Central memory CD4-positive, alpha-beta T cell (primary cell): ENCODE results near the gene LRRC59.

ENCODE experiments used
- DNase-seq: peaks from one replicate; pipeline ENCODE4 v3.0.0; 2022

LRRC59 gene

GRCh38 chr17:50360486-50361115 is 36.7 kb downstream of the LRRC59 start:
- no peak for DNase-seq

GRCh38 chr17:50359998-50360461 is 37.3 kb downstream of the LRRC59 start:
- no peak for DNase-seq

GRCh38 chr17:50359005-50359699 is 38.2 kb downstream of the LRRC59 start:
- no peak for DNase-seq

- no peak for DNase-seq
Observed at GRCh38 chr17:50358177-50358576, 39.1 kb downstream of the LRRC59 start.

- no peak for DNase-seq
Observed at GRCh38 chr17:50356892-50357510, 40.3 kb downstream of the LRRC59 start.

GRCh38 chr17:50356418-50356817 is 40.9 kb downstream of the LRRC59 start:
- DNase-seq, result no peak

GRCh38 chr17:50355701-50356341 is 41.5 kb downstream of the LRRC59 start:
- DNase-seq, result no peak

- DNase-seq, result no peak
Observed at GRCh38 chr17:50355336-50355700, 42.0 kb downstream of the LRRC59 start.

GRCh38 chr17:50354776-50355175 is 42.5 kb downstream of the LRRC59 start:
- no peak for DNase-seq

- no peak for DNase-seq
Observed at GRCh38 chr17:50354198-50354597, 43.1 kb downstream of the LRRC59 start.

- DNase-seq, result no peak
Observed at GRCh38 chr17:50353600-50354195, 43.6 kb downstream of the LRRC59 start.

- DNase-seq, result no peak
Observed at GRCh38 chr17:50352693-50353599, 44.4 kb downstream of the LRRC59 start.

- no peak for DNase-seq
Observed at GRCh38 chr17:50352072-50352692, 45.1 kb downstream of the LRRC59 start.

GRCh38 chr17:50350733-50351132 is 46.6 kb downstream of the LRRC59 start:
- no peak for DNase-seq

- no peak for DNase-seq
Observed at GRCh38 chr17:50349243-50349600, 48.1 kb downstream of the LRRC59 start.

- no peak for DNase-seq
Observed at GRCh38 chr17:50348522-50349242, 48.6 kb downstream of the LRRC59 start.

GRCh38 chr17:50347894-50348291 is 49.4 kb downstream of the LRRC59 start:
- DNase-seq, result no peak

GRCh38 chr17:50347117-50347893 is 50.0 kb downstream of the LRRC59 start:
- DNase-seq, result no peak

GRCh38 chr17:50346313-50347116 is 50.8 kb downstream of the LRRC59 start:
- no peak for DNase-seq
